ENCODE measurements around the gene NTM. TPM values are rescaled to one million over a fixed set of nuclear protein-coding genes. Genes with fewer than 3 reads are reported as not detected.

The NTM gene
- total RNA-seq, 1 experiment from 2014 or later: 0.73 TPM

- ChIA-PET POLR2A (no interaction called here), CTCF (no interaction called here)
- no peak overlapping the region for H3K27ac Mint-ChIP-seq (ENCODE audit: unreplicated experiment)
- Histone ChIP-seq H3K4me3 (ENCODE audit: low read depth, low read length) (no peak overlapping the region), H3K27me3 (replicated peaks; ENCODE audit: control insufficient read depth, insufficient read depth, low read length) (no peaks in the 10 kb centered on the region), H3K9me3 (no peaks in the 10 kb centered on the region), H3K4me1 (no peaks in the 10 kb centered on the region), H3K36me3 (ENCODE audit: control insufficient read depth, insufficient read depth, low read length) (no peaks in the 10 kb centered on the region)
- no peaks in the 10 kb centered on the region for H3K36me3 Mint-ChIP-seq (ENCODE audit: insufficient read depth, unreplicated experiment)
- no TSS peak for BruUV-seq (replicated peaks)
- intact Hi-C loops (cut with micrococcal nuclease; ENCODE audit: unreplicated experiment): no loop called here
- no peak for TF ChIP-seq CTCF (IDR thresholded peaks at IDR 0.05; ENCODE audit: insufficient read depth in 1 of 2, low read depth in 1 of 2, low read length in 1 of 2, severe bottlenecking in 1 of 2, unreplicated experiment in 1 of 2)
- H3K9me3 Mint-ChIP-seq (ENCODE audit: unreplicated experiment): no peaks in the 10 kb centered on the region
- no peak overlapping the region for H3K4me3 Mint-ChIP-seq (ENCODE audit: unreplicated experiment)
- H3K4me1 Mint-ChIP-seq (ENCODE audit: low read depth, unreplicated experiment): no peaks in the 10 kb centered on the region
- H3K27me3 Mint-ChIP-seq (ENCODE audit: insufficient read depth, unreplicated experiment): peaks cover 12% of the 10 kb centered on the region
- no peak for DNase-seq
Measured at GRCh38 chr11:131951121-131951520, 580.7 kb downstream of the NTM start.

GRCh38 chr11:131954146-131954545, 583.7 kb downstream of the NTM start:
- TF ChIP-seq CTCF (IDR thresholded peaks at IDR 0.05; ENCODE audit: insufficient read depth in 1 of 2, low read depth in 1 of 2, low read length in 1 of 2, severe bottlenecking in 1 of 2, unreplicated experiment in 1 of 2): no peak
- H3K4me3 Mint-ChIP-seq (ENCODE audit: unreplicated experiment): no peak overlapping the region
- CTCF ChIA-PET: no interaction called here
- Histone ChIP-seq H3K27me3 (replicated peaks; ENCODE audit: control insufficient read depth, insufficient read depth, low read length) (no peaks in the 10 kb centered on the region), H3K4me3 (ENCODE audit: low read depth, low read length) (no peak overlapping the region), H3K4me1 (no peaks in the 10 kb centered on the region), H3K36me3 (ENCODE audit: control insufficient read depth, insufficient read depth, low read length) (no peaks in the 10 kb centered on the region), H3K9me3 (no peaks in the 10 kb centered on the region)
- H3K9me3 Mint-ChIP-seq (ENCODE audit: unreplicated experiment): no peaks in the 10 kb centered on the region
- no peaks in the 10 kb centered on the region for H3K4me1 Mint-ChIP-seq (ENCODE audit: low read depth, unreplicated experiment)
- BruUV-seq (replicated peaks): no TSS peak
- no peak overlapping the region for H3K27ac Mint-ChIP-seq (ENCODE audit: unreplicated experiment)
- no peaks in the 10 kb centered on the region for H3K36me3 Mint-ChIP-seq (ENCODE audit: insufficient read depth, unreplicated experiment)
- POLR2A ChIA-PET: no interaction called here
- intact Hi-C loops (cut with micrococcal nuclease; ENCODE audit: unreplicated experiment): no loop called here
- no peak for DNase-seq
- peaks cover 19% of the 10 kb centered on the region for H3K27me3 Mint-ChIP-seq (ENCODE audit: insufficient read depth, unreplicated experiment)

GRCh38 chr11:131955904-131956303, 585.5 kb downstream of the NTM start:
- Histone ChIP-seq H3K9me3 (no peaks in the 10 kb centered on the region), H3K4me3 (ENCODE audit: low read depth, low read length) (no peak overlapping the region), H3K36me3 (ENCODE audit: control insufficient read depth, insufficient read depth, low read length) (no peaks in the 10 kb centered on the region), H3K27me3 (replicated peaks; ENCODE audit: control insufficient read depth, insufficient read depth, low read length) (no peaks in the 10 kb centered on the region), H3K4me1 (no peaks in the 10 kb centered on the region)
- Mint-ChIP-seq H3K27ac (ENCODE audit: unreplicated experiment) (no peak overlapping the region), H3K4me1 (ENCODE audit: low read depth, unreplicated experiment) (no peaks in the 10 kb centered on the region), H3K27me3 (ENCODE audit: insufficient read depth, unreplicated experiment) (peaks cover 17% of the 10 kb centered on the region), H3K36me3 (ENCODE audit: insufficient read depth, unreplicated experiment) (no peaks in the 10 kb centered on the region), H3K9me3 (ENCODE audit: unreplicated experiment) (no peaks in the 10 kb centered on the region), H3K4me3 (ENCODE audit: unreplicated experiment) (no peak overlapping the region)
- CTCF ChIA-PET: no interaction called here
- no peak for TF ChIP-seq CTCF (IDR thresholded peaks at IDR 0.05; ENCODE audit: insufficient read depth in 1 of 2, low read depth in 1 of 2, low read length in 1 of 2, severe bottlenecking in 1 of 2, unreplicated experiment in 1 of 2)
- no TSS peak for BruUV-seq (replicated peaks)
- DNase-seq: no peak
- POLR2A ChIA-PET: no interaction called here
- intact Hi-C loops (cut with micrococcal nuclease; ENCODE audit: unreplicated experiment): no loop called here

Measured in Caco-2 (cell line).